ENCODE data around the gene HDAC1. TPM values are rescaled to one million over a fixed set of nuclear protein-coding genes. Genes with fewer than 3 reads are reported as not detected.

Gene HDAC1
- total and polyA plus RNA-seq, 7 donors: 47.1 to 215 (median 68.0) TPM

DNA sequence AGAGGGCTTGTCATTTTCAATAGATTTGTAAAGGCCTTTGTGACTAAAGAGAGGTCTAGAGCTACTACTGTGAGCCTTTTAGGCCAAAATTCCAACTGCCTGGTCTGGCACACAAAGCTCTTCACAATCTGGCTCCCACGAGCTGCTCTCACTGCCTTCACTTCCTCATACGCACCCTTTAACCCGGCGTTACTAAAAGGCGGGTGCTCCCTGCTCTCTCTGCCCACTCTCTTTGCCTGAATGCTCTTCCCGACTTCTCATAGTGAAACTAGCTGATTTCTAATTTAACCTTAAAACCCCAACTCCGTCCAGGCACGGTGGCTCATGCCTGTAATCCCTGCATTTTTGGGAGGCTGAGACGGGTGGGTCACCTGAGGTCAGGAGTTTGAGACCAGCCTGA lies 88.2 kb downstream of the HDAC1 start:
- Histone ChIP-seq H3K27ac (no peak overlapping the region), H3K4me3 (no peak overlapping the region), H3K27me3 (no peaks in the 10 kb centered on the region), H3K4me1 (no peaks in the 10 kb centered on the region), H3K36me3 (peaks cover 50 to 100% (median 92%) of the 10 kb centered on the region in 4 donors), H3K9me3 (no peaks in the 10 kb centered on the region)
- TF ChIP-seq EP300 (IDR thresholded peaks at IDR 0.05) (no peak), POLR2A (IDR thresholded peaks at IDR 0.05) (no peak), POLR2AphosphoS5 (IDR thresholded peaks at IDR 0.05) (no peak)
- TF ChIP-seq, protein P1, sequence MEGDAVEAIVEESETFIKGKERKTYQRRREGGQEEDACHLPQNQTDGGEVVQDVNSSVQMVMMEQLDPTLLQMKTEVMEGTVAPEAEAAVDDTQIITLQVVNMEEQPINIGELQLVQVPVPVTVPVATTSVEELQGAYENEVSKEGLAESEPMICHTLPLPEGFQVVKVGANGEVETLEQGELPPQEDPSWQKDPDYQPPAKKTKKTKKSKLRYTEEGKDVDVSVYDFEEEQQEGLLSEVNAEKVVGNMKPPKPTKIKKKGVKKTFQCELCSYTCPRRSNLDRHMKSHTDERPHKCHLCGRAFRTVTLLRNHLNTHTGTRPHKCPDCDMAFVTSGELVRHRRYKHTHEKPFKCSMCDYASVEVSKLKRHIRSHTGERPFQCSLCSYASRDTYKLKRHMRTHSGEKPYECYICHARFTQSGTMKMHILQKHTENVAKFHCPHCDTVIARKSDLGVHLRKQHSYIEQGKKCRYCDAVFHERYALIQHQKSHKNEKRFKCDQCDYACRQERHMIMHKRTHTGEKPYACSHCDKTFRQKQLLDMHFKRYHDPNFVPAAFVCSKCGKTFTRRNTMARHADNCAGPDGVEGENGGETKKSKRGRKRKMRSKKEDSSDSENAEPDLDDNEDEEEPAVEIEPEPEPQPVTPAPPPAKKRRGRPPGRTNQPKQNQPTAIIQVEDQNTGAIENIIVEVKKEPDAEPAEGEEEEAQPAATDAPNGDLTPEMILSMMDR (IDR thresholded peaks at IDR 0.05): no peak
- intact Hi-C loops (cut with DNase I): no loop called here
- WGBS, 2 donors: 90 to 93% methylated on average over 9 of the region's 9 CpGs
- no peak for DNase-seq

Small RNA genes within 50 kb of the gene (small RNA-seq; reads per million reads assigned to genes)
- 0 reads per million in 3 donors for gene RF00017
- 0 reads per million in 3 donors for gene RF00019

Other genes with a start within 250 kb of the HDAC1 start
- 1 to 10 TPM; 2.0 to 6.7 (median 3.7) TPM for gene TMEM39B, start 219.1 kb upstream of the HDAC1 start, total RNA-seq
- 10 to 100 TPM in 1 of 3 donors, 1 to 10 TPM in 2; 3.6 to 11.9 (median 3.7) TPM for gene TMEM39B, start 219.1 kb upstream of the HDAC1 start, polyA plus RNA-seq
- 10 to 100 TPM; 33.4 to 47.0 (median 41.6) TPM for gene KPNA6, start 184.0 kb upstream of the HDAC1 start, total RNA-seq
- 10 to 100 TPM in 1 of 3 donors, 1 to 10 TPM in 2; 6.0 to 15.3 (median 9.5) TPM for gene KPNA6, start 184.0 kb upstream of the HDAC1 start, polyA plus RNA-seq
- gene TXLNA, start 112.4 kb upstream of the HDAC1 start, total RNA-seq: 10 to 100 TPM; 28.9 to 46.7 (median 36.7) TPM
- 10 to 100 TPM in 2 of 3 donors, 1 to 10 TPM in 1; 9.0 to 35.4 (median 11.6) TPM for gene TXLNA, start 112.4 kb upstream of the HDAC1 start, polyA plus RNA-seq
- 10 to 100 TPM in 1 of 4 donors, 1 to 10 TPM in 3; 3.9 to 15.0 (median 6.9) TPM for gene CCDC28B, start 91.5 kb upstream of the HDAC1 start, total RNA-seq
- gene CCDC28B, start 91.5 kb upstream of the HDAC1 start, polyA plus RNA-seq: 1 to 10 TPM; 3.7 to 9.3 (median 4.2) TPM
- 1 to 10 TPM in 3 of 4 donors, under 1 TPM in 1; 0.81 to 3.9 (median 2.1) TPM for gene IQCC, start 86.4 kb upstream of the HDAC1 start, total RNA-seq
- 1 to 10 TPM in 2 of 3 donors, under 1 TPM in 1; 0.60 to 2.5 (median 1.4) TPM for gene IQCC, start 86.4 kb upstream of the HDAC1 start, polyA plus RNA-seq
- gene DCDC2B, start 83.0 kb upstream of the HDAC1 start, total RNA-seq: not detected
- under 1 TPM in 1 of 3 donors, not detected in 2; 0.04 TPM for gene DCDC2B, start 83.0 kb upstream of the HDAC1 start, polyA plus RNA-seq
- gene TMEM234, start 69.7 kb upstream of the HDAC1 start, total RNA-seq: 10 to 100 TPM in 2 of 4 donors, 1 to 10 TPM in 2; 6.4 to 20.8 (median 10.1) TPM
- gene TMEM234, start 69.7 kb upstream of the HDAC1 start, polyA plus RNA-seq: 10 to 100 TPM in 1 of 3 donors, 1 to 10 TPM in 2; 4.4 to 23.1 (median 7.2) TPM
- 100 to 1,000 TPM; 163 to 178 (median 171) TPM for gene EIF3I, start 69.7 kb upstream of the HDAC1 start, total RNA-seq
- 100 to 1,000 TPM; 171 to 226 (median 185) TPM for gene EIF3I, start 69.7 kb upstream of the HDAC1 start, polyA plus RNA-seq
- gene FAM167B, start 44.9 kb upstream of the HDAC1 start, total RNA-seq: 1 to 10 TPM in 2 of 4 donors, under 1 TPM in 1, not detected in 1; 0.71 to 3.0 (median 2.2) TPM
- 1 to 10 TPM; 3.0 to 9.0 (median 3.6) TPM for gene FAM167B, start 44.9 kb upstream of the HDAC1 start, polyA plus RNA-seq
- gene LCK, start 40.8 kb upstream of the HDAC1 start, total RNA-seq: under 1 TPM in 3 of 4 donors, not detected in 1; 0.36 to 0.81 (median 0.49) TPM
- gene LCK, start 40.8 kb upstream of the HDAC1 start, polyA plus RNA-seq: 10 to 100 TPM in 1 of 3 donors, 1 to 10 TPM in 1, under 1 TPM in 1; 0.92 to 37.3 (median 1.8) TPM
- 1 to 10 TPM; 4.1 to 9.7 (median 6.6) TPM for gene MARCKSL1, start 44.1 kb downstream of the HDAC1 start, total RNA-seq
- 100 to 1,000 TPM; 120 to 158 (median 141) TPM for gene MARCKSL1, start 44.1 kb downstream of the HDAC1 start, polyA plus RNA-seq
- 10 to 100 TPM in 1 of 4 donors, 1 to 10 TPM in 3; 3.5 to 13.8 (median 5.6) TPM for gene FAM229A, start 70.4 kb downstream of the HDAC1 start, total RNA-seq
- 1 to 10 TPM in 2 of 3 donors, under 1 TPM in 1; 0.60 to 7.5 (median 1.2) TPM for gene FAM229A, start 70.4 kb downstream of the HDAC1 start, polyA plus RNA-seq
- 1 to 10 TPM in 3 of 4 donors, not detected in 1; 1.5 to 2.2 (median 2.1) TPM for gene TSSK3, start 70.5 kb downstream of the HDAC1 start, total RNA-seq
- gene TSSK3, start 70.5 kb downstream of the HDAC1 start, polyA plus RNA-seq: 1 to 10 TPM in 1 of 3 donors, not detected in 2; 1.1 TPM
- gene BSDC1, start 102.4 kb downstream of the HDAC1 start, total RNA-seq: 10 to 100 TPM; 52.8 to 76.7 (median 62.1) TPM
- 10 to 100 TPM; 46.2 to 52.0 (median 50.7) TPM for gene BSDC1, start 102.4 kb downstream of the HDAC1 start, polyA plus RNA-seq
- under 1 TPM in 3 of 4 donors, not detected in 1; under 0.01 TPM for gene ZBTB8B, start 173.0 kb downstream of the HDAC1 start, total RNA-seq
- gene ZBTB8B, start 173.0 kb downstream of the HDAC1 start, polyA plus RNA-seq: under 1 TPM in 1 of 3 donors, not detected in 2; 0.01 TPM
- gene ZBTB8A, start 247.3 kb downstream of the HDAC1 start, total RNA-seq: 10 to 100 TPM in 1 of 4 donors, 1 to 10 TPM in 3; 5.6 to 10.8 (median 7.0) TPM
- gene ZBTB8A, start 247.3 kb downstream of the HDAC1 start, polyA plus RNA-seq: 1 to 10 TPM; 1.8 to 2.4 (median 2.1) TPM

Data from sigmoid colon (tissue), 7 donors.